ENCODE results near the gene TMED6.

Gene TMED6

DNA sequence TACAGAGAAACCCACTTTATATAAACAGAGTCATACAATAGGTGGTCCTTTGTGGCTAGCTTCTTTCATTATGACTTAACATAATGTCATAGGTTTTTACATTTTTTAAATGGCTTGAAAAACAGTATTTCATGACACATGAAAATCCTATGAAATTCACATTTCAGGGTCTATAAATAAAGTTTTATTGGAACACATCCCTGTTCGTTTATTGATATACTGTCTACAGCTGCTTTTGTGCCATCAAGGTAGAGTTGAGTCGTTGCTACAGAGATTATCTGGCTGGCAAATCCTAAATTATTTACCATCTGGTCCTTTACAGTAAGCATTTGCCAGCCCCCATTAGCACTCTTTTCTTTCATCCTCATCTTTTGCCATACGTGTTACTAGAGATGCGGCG lies 38.1 kb downstream of the TMED6 start:
- Histone ChIP-seq H4K12ac (ENCODE audit: low read depth, low read length) (no peak overlapping the region), H3K27me3 (ENCODE audit: insufficient read depth, low read length) (no peaks in the 10 kb centered on the region), H4K91ac (ENCODE audit: low read depth, low read length) (no peak overlapping the region), H3K79me2 (ENCODE audit: control insufficient read depth, insufficient read depth, low read length, poor library complexity) (peaks cover 8% of the 10 kb centered on the region), H3K9me3 (ENCODE audit: insufficient read depth, low read depth, low read length) (no peaks in the 10 kb centered on the region), H3K14ac (ENCODE audit: low read length) (no peak overlapping the region), H3K23ac (ENCODE audit: low read length) (no peak overlapping the region), H2AK5ac (ENCODE audit: low read length) (no peak overlapping the region), H3K79me1 (ENCODE audit: low read length) (peaks cover 2% of the 10 kb centered on the region), H3K4ac (ENCODE audit: low read depth, low read length) (no peak overlapping the region), H3K18ac (ENCODE audit: low read length) (no peak overlapping the region), H4K8ac (ENCODE audit: low read depth, low read length) (no peak overlapping the region), H2AFZ (ENCODE audit: insufficient read depth, low read length, poor library complexity) (no peak overlapping the region), H3K36me3 (ENCODE audit: control insufficient read depth in 1 of 2, insufficient read depth in 2 of 2, low read length in 2 of 2) (peaks cover 31 to 35% of the 10 kb centered on the region in 2 experiments), H2BK120ac (ENCODE audit: insufficient read depth, low read length, poor library complexity) (no peak overlapping the region), H3K4me2 (ENCODE audit: low read length) (no peak overlapping the region), H3K4me1 (ENCODE audit: control insufficient read depth in 1 of 2, insufficient read depth in 2 of 2, low read length in 2 of 2) (peaks cover 3% of the 10 kb centered on the region in 2 experiments), H2BK12ac (ENCODE audit: low read length) (no peak overlapping the region), H3K4me3 (ENCODE audit: low read depth, low read length) (no peak overlapping the region), H2BK5ac (ENCODE audit: low read depth, low read length, poor library complexity) (no peak overlapping the region), H3K27ac (ENCODE audit: low read depth, low read length) (no peak overlapping the region), H3K9ac (ENCODE audit: low read length) (no peak overlapping the region)
- DNase-seq = no peak
- no CpG with 5 or more reads among the region's 5 CpGs for WGBS (ENCODE audit: extremely low coverage, insufficient coverage, insufficient read length)

DNA sequence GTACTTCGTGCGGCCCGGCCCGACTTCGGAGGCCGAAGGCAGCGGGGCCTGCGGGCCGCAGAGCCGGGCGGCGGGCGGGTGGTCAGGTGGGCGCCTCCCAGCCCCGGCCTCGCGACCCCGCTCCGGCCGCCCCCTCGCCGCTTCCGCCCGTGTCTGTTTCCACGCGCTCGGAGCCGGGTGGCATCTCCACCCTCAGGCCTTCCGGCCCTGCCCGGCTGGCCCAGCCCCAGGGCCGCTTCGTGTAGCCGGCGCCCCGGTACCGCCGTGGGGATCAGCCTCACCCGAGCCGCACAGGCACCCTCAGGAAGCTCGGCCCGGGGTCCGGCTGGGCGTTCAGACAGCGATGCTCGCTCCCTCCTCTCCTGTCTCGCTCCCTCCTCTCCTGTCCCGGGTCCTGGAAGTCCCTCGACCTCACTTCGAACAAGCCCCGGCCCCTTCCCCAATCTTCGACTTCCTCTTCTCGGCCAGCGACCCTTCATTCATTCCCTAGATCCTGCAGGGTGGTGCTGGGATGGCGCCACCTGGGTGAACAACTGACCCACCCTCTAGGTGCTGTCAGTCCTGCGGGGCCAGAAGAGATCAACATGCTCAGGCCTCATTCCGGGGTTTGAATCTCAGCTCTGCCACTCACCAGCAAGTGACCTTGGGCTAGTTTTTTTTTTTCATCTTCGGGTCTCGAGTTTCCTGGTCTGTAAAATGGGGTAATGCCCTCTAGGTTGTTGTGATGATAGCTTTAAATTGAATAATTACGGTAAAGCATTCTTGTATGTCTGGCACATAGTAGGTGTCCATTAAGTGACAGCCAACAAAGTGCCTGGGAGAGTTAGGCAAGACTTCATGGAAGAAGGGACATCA lies 39.8 kb downstream of the TMED6 start:
- H3K4me3 ChIP-seq (ENCODE audit: low read depth, low read length) = peak overlapping the region; percentile 92
- peak overlapping the region; percentile 65 for H3K27ac ChIP-seq (ENCODE audit: low read depth, low read length)
- H3K23ac ChIP-seq (ENCODE audit: low read length) = no peak overlapping the region
- peaks cover 3% of the 10 kb centered on the region in 2 experiments for H3K4me1 ChIP-seq (ENCODE audit: control insufficient read depth in 1 of 2, insufficient read depth in 2 of 2, low read length in 2 of 2)
- H3K27me3 ChIP-seq (ENCODE audit: insufficient read depth, low read length) = no peaks in the 10 kb centered on the region
- peak overlapping the region; percentile 98 for H2AFZ ChIP-seq (ENCODE audit: insufficient read depth, low read length, poor library complexity)
- peak overlapping the region; percentile 83 for H2BK5ac ChIP-seq (ENCODE audit: low read depth, low read length, poor library complexity)
- H3K14ac ChIP-seq (ENCODE audit: low read length) = peak overlapping the region; percentile 88
- peak overlapping the region; percentile 87 for H3K4ac ChIP-seq (ENCODE audit: low read depth, low read length)
- peak overlapping the region; percentile 82 for H2BK120ac ChIP-seq (ENCODE audit: insufficient read depth, low read length, poor library complexity)
- peak overlapping the region; percentile 82 for H4K91ac ChIP-seq (ENCODE audit: low read depth, low read length)
- no peak overlapping the region for H2BK12ac ChIP-seq (ENCODE audit: low read length)
- peak overlapping the region; percentile 92 for H3K18ac ChIP-seq (ENCODE audit: low read length)
- peaks cover 2% of the 10 kb centered on the region for H3K79me1 ChIP-seq (ENCODE audit: low read length)
- peak overlapping the region; percentile 91 for H4K8ac ChIP-seq (ENCODE audit: low read depth, low read length)
- H3K4me2 ChIP-seq (ENCODE audit: low read length) = peak overlapping the region; percentile 59
- H2AK5ac ChIP-seq (ENCODE audit: low read length) = no peak overlapping the region
- DNase-seq = peak; percentile 7 to 25
- H3K9ac ChIP-seq (ENCODE audit: low read length) = peak overlapping the region; percentile 93
- H3K9me3 ChIP-seq (ENCODE audit: insufficient read depth, low read depth, low read length) = no peaks in the 10 kb centered on the region
- WGBS (ENCODE audit: extremely low coverage, insufficient coverage, insufficient read length) = no CpG with 5 or more reads among the region's 59 CpGs
- peaks cover 20 to 23% of the 10 kb centered on the region in 2 experiments for H3K36me3 ChIP-seq (ENCODE audit: control insufficient read depth in 1 of 2, insufficient read depth in 2 of 2, low read length in 2 of 2)
- H4K12ac ChIP-seq (ENCODE audit: low read depth, low read length) = peak overlapping the region; percentile 74
- peaks cover 8% of the 10 kb centered on the region for H3K79me2 ChIP-seq (ENCODE audit: control insufficient read depth, insufficient read depth, low read length, poor library complexity)

GRCh38 chr16:69310653-69311532 lies 40.7 kb downstream of the TMED6 start, which contains the start of gene VPS4A:
Gene VPS4A, plus strand, starts transcription at chr16:69311350. Its CDS starts 162 bp downstream, at chr16:69311512.
- Histone ChIP-seq H2BK5ac (ENCODE audit: low read depth, low read length, poor library complexity) (peak within 1 kb of the TSS; percentile 83), H3K9ac (ENCODE audit: low read length) (peak within 1 kb of the TSS; percentile 93), H2BK120ac (ENCODE audit: insufficient read depth, low read length, poor library complexity) (peak within 1 kb of the TSS; percentile 82), H3K4me1 (ENCODE audit: control insufficient read depth in 1 of 2, insufficient read depth in 2 of 2, low read length in 2 of 2) (peaks cover 3% of the 10 kb centered on the region in 2 experiments), H3K4me2 (ENCODE audit: low read length) (peak within 1 kb of the TSS; percentile 83), H3K18ac (ENCODE audit: low read length) (peak within 1 kb of the TSS; percentile 92), H3K9me3 (ENCODE audit: insufficient read depth, low read depth, low read length) (no peaks in the 10 kb centered on the region), H3K79me1 (ENCODE audit: low read length) (peaks cover 2% of the 10 kb centered on the region), H4K12ac (ENCODE audit: low read depth, low read length) (peak within 1 kb of the TSS; percentile 74), H3K23ac (ENCODE audit: low read length) (no peak within 1 kb of the TSS), H2AFZ (ENCODE audit: insufficient read depth, low read length, poor library complexity) (peak within 1 kb of the TSS; percentile 98), H3K4ac (ENCODE audit: low read depth, low read length) (peak within 1 kb of the TSS; percentile 87), H3K27ac (ENCODE audit: low read depth, low read length) (peak within 1 kb of the TSS; percentile 65), H4K8ac (ENCODE audit: low read depth, low read length) (peak within 1 kb of the TSS; percentile 91), H3K27me3 (ENCODE audit: insufficient read depth, low read length) (no peaks in the 10 kb centered on the region), H3K4me3 (ENCODE audit: low read depth, low read length) (peak within 1 kb of the TSS; percentile 92), H4K91ac (ENCODE audit: low read depth, low read length) (peak within 1 kb of the TSS; percentile 82), H2BK12ac (ENCODE audit: low read length) (no peak within 1 kb of the TSS), H3K79me2 (ENCODE audit: control insufficient read depth, insufficient read depth, low read length, poor library complexity) (peaks cover 8% of the 10 kb centered on the region), H3K14ac (ENCODE audit: low read length) (peak within 1 kb of the TSS; percentile 88), H2AK5ac (ENCODE audit: low read length) (no peak within 1 kb of the TSS), H3K36me3 (ENCODE audit: control insufficient read depth in 1 of 2, insufficient read depth in 2 of 2, low read length in 2 of 2) (peaks cover 12 to 14% of the 10 kb centered on the region in 2 experiments)
- peak; percentile 97 to 98 for DNase-seq
- WGBS (ENCODE audit: extremely low coverage, insufficient coverage, insufficient read length) = no CpG with 5 or more reads among the region's 70 CpGs

DNA sequence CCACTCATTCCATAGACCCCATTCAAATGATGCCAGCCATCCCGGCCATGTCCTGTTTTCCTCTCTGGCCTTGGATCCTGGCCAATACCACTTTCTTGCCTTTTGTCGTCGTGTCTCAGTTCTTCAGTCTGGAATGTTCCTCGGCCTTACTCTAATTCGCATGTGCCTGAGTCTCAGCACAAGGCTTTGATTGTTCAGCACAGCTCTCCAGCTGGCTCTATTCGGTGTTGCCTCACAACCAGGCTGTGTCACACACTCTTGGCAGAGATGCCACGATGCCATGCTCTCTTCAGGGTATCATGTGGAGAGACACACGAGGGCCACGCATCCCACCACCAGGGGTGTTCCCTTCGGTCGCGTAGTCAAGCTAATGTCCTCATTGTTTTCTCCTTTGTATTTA lies 42.3 kb downstream of the TMED6 start:
- Histone ChIP-seq H3K79me1 (ENCODE audit: low read length) (peaks cover 2% of the 10 kb centered on the region), H3K18ac (ENCODE audit: low read length) (no peak overlapping the region), H3K4me3 (ENCODE audit: low read depth, low read length) (no peak overlapping the region), H2BK12ac (ENCODE audit: low read length) (no peak overlapping the region), H3K79me2 (ENCODE audit: control insufficient read depth, insufficient read depth, low read length, poor library complexity) (peaks cover 8% of the 10 kb centered on the region), H4K8ac (ENCODE audit: low read depth, low read length) (no peak overlapping the region), H2BK5ac (ENCODE audit: low read depth, low read length, poor library complexity) (no peak overlapping the region), H3K14ac (ENCODE audit: low read length) (no peak overlapping the region), H3K9ac (ENCODE audit: low read length) (no peak overlapping the region), H2BK120ac (ENCODE audit: insufficient read depth, low read length, poor library complexity) (no peak overlapping the region), H2AK5ac (ENCODE audit: low read length) (no peak overlapping the region), H3K27me3 (ENCODE audit: insufficient read depth, low read length) (no peaks in the 10 kb centered on the region), H3K36me3 (ENCODE audit: control insufficient read depth in 1 of 2, insufficient read depth in 2 of 2, low read length in 2 of 2) (peaks cover 3 to 4% of the 10 kb centered on the region in 2 experiments), H4K91ac (ENCODE audit: low read depth, low read length) (no peak overlapping the region), H3K4me1 (ENCODE audit: control insufficient read depth in 1 of 2, insufficient read depth in 2 of 2, low read length in 2 of 2) (peaks cover 3% of the 10 kb centered on the region in 2 experiments), H3K23ac (ENCODE audit: low read length) (no peak overlapping the region), H3K4ac (ENCODE audit: low read depth, low read length) (no peak overlapping the region), H3K9me3 (ENCODE audit: insufficient read depth, low read depth, low read length) (no peaks in the 10 kb centered on the region), H2AFZ (ENCODE audit: insufficient read depth, low read length, poor library complexity) (no peak overlapping the region), H3K27ac (ENCODE audit: low read depth, low read length) (no peak overlapping the region), H4K12ac (ENCODE audit: low read depth, low read length) (no peak overlapping the region), H3K4me2 (ENCODE audit: low read length) (no peak overlapping the region)
- no peak for DNase-seq
- no CpG with 5 or more reads among the region's 12 CpGs for WGBS (ENCODE audit: extremely low coverage, insufficient coverage, insufficient read length)
